HUES6 (cell line): ENCODE measurements around the gene SLC25A10.

Source experiments
- H3K27ac ChIP-seq: 2 replicates; pipeline ENCODE4 v1.7.0; 2013; ENCODE audit warnings: low read depth, mild to moderate bottlenecking, low read length, inconsistent platforms
- H3K27me3 ChIP-seq: 2 replicates; pipeline ENCODE4 v1.6.1; 2013; ENCODE audit warnings: low read length; ENCODE audit not compliant: control insufficient read depth, insufficient read depth
- H3K36me3 ChIP-seq: 2 replicates; pipeline ENCODE4 v1.6.1; 2013; ENCODE audit warnings: low read length; ENCODE audit not compliant: control insufficient read depth, insufficient read depth
- H3K4me1 ChIP-seq: 2 replicates; pipeline ENCODE4 v1.6.1; 2013; ENCODE audit warnings: low read length; ENCODE audit not compliant: control insufficient read depth, insufficient read depth
- H3K4me3 ChIP-seq: 2 replicates; pipeline ENCODE4 v1.5.1; 2013; ENCODE audit warnings: low read depth, low read length
- H3K9ac ChIP-seq: one replicate; pipeline ENCODE4 v1.6.1; 2013; ENCODE audit warnings: mild to moderate bottlenecking, low read length
- H3K9me3 ChIP-seq: 2 replicates; pipeline ENCODE4 v1.6.1; 2013; ENCODE audit warnings: low read depth, low read length; ENCODE audit not compliant: control insufficient read depth, insufficient read depth

Gene SLC25A10

GRCh38 chr17:81717049-81717765, 5.1 kb downstream of the SLC25A10 start:
- no peak overlapping the region for H3K4me3 ChIP-seq
- H3K9me3 ChIP-seq: no peaks in the 10 kb centered on the region
- no peak overlapping the region for H3K27ac ChIP-seq
- peaks cover 44% of the 10 kb centered on the region for H3K36me3 ChIP-seq
- H3K4me1 ChIP-seq: peaks cover 22% of the 10 kb centered on the region
- H3K9ac ChIP-seq: no peak overlapping the region
- H3K27me3 ChIP-seq: no peaks in the 10 kb centered on the region

GRCh38 chr17:81717766-81718089, 5.6 kb downstream of the SLC25A10 start:
- Histone ChIP-seq H3K36me3 (peaks cover 44% of the 10 kb centered on the region), H3K4me3 (no peak overlapping the region), H3K4me1 (peaks cover 26% of the 10 kb centered on the region), H3K27ac (no peak overlapping the region), H3K27me3 (no peaks in the 10 kb centered on the region), H3K9ac (no peak overlapping the region), H3K9me3 (no peaks in the 10 kb centered on the region)

GRCh38 chr17:81719410-81720266, 7.6 kb downstream of the SLC25A10 start:
- Histone ChIP-seq H3K36me3 (peaks cover 39% of the 10 kb centered on the region), H3K9ac (no peak overlapping the region), H3K4me3 (no peak overlapping the region), H3K9me3 (no peaks in the 10 kb centered on the region), H3K27ac (no peak overlapping the region), H3K4me1 (peaks cover 16% of the 10 kb centered on the region), H3K27me3 (no peaks in the 10 kb centered on the region)

- H3K36me3 ChIP-seq: peaks cover 35% of the 10 kb centered on the region
Observed at GRCh38 chr17:81720267-81721071, 8.4 kb downstream of the SLC25A10 start.

GRCh38 chr17:81722184-81723120, 10.4 kb downstream of the SLC25A10 start:
- Histone ChIP-seq H3K9me3 (no peaks in the 10 kb centered on the region), H3K36me3 (peaks cover 19% of the 10 kb centered on the region), H3K27me3 (no peaks in the 10 kb centered on the region), H3K4me3 (no peak overlapping the region), H3K4me1 (peaks cover 12% of the 10 kb centered on the region), H3K9ac (no peak overlapping the region), H3K27ac (no peak overlapping the region)

More at GRCh38 chr17:81720267-81721071, 8.4 kb downstream of the SLC25A10 start:
- Histone ChIP-seq H3K27me3 (no peaks in the 10 kb centered on the region), H3K9ac (no peak overlapping the region), H3K27ac (no peak overlapping the region), H3K9me3 (no peaks in the 10 kb centered on the region), H3K4me3 (no peak overlapping the region), H3K4me1 (peaks cover 12% of the 10 kb centered on the region)

- Histone ChIP-seq H3K9me3 (no peaks in the 10 kb centered on the region), H3K27ac (no peak overlapping the region), H3K9ac (no peak overlapping the region), H3K27me3 (no peaks in the 10 kb centered on the region), H3K4me3 (no peak overlapping the region), H3K36me3 (peaks cover 9% of the 10 kb centered on the region), H3K4me1 (peaks cover 12% of the 10 kb centered on the region)
Observed at GRCh38 chr17:81723651-81724209, 11.6 kb downstream of the SLC25A10 start.

- Histone ChIP-seq H3K27ac (no peak overlapping the region), H3K9me3 (no peaks in the 10 kb centered on the region), H3K4me3 (no peak overlapping the region), H3K36me3 (no peaks in the 10 kb centered on the region), H3K27me3 (no peaks in the 10 kb centered on the region), H3K9ac (no peak overlapping the region), H3K4me1 (peaks cover 12% of the 10 kb centered on the region)
Observed at GRCh38 chr17:81725439-81725838, 13.4 kb downstream of the SLC25A10 start.

- Histone ChIP-seq H3K9ac (no peak overlapping the region), H3K27me3 (no peaks in the 10 kb centered on the region), H3K4me1 (peaks cover 10% of the 10 kb centered on the region), H3K27ac (no peak overlapping the region), H3K36me3 (no peaks in the 10 kb centered on the region), H3K9me3 (no peaks in the 10 kb centered on the region), H3K4me3 (no peak overlapping the region)
Observed at GRCh38 chr17:81726004-81726403, 13.9 kb downstream of the SLC25A10 start.

GRCh38 chr17:81727324-81728031, 15.4 kb downstream of the SLC25A10 start:
- Histone ChIP-seq H3K4me1 (peaks cover 11% of the 10 kb centered on the region), H3K27me3 (no peaks in the 10 kb centered on the region), H3K36me3 (no peaks in the 10 kb centered on the region), H3K4me3 (no peak overlapping the region), H3K9me3 (no peaks in the 10 kb centered on the region), H3K27ac (no peak overlapping the region), H3K9ac (no peak overlapping the region)
